Activated naive CD4-positive, alpha-beta T cell treated with anti-CD3 and anti-CD28 coated beads, Interleukin-2, amount 50 U/mL, for 16 hours (primary cell): Measurements from ENCODE around the gene CLCN2.

Source experiments
- DNase-seq: peaks from one replicate; pipeline ENCODE4 v3.0.0-alpha.2; 2020

CLCN2 gene

DNA sequence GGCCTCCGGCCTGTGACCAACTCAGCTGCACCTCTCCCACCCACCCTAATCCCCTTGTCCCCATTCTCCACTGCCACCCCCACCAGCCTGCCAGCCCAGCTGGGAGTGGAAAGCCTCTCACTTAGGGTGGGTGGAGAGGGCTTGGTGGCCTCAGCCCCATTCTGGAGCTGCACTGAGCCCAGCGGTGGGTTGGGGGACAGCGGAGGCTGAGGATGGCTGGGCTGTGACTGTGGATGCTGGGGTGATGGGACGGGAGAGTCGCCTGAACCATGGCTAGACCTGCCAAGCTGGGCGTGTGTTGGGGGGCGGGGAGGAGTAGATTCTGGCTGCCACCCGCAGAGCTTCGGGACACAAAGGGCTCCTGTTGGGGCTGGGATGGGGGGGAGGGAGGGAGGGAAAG, 1.8 kb downstream of the CLCN2 start:
- no peak for DNase-seq

DNA sequence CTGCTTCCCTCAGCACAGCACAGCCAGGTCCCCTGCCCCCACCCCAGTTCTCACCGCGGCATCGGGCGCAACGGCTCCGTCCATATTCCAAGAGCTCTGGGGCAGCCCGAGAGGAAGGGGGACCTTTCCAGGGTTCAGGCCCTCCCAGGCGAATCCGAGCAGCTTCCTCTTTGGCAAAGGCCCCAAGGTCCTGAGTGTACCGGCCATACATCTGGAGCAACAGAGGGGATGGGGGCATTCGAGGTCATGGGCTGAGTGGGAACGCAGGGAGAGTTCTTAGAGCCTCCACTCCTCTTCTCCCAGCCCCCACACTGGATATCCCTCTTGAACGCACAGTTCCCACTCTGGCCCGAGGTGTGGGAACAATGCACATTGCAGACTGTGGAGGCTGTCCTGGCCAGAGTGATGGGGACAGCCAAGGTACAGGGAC, 2.5 kb downstream of the CLCN2 start:
- DNase-seq, result no peak

DNA sequence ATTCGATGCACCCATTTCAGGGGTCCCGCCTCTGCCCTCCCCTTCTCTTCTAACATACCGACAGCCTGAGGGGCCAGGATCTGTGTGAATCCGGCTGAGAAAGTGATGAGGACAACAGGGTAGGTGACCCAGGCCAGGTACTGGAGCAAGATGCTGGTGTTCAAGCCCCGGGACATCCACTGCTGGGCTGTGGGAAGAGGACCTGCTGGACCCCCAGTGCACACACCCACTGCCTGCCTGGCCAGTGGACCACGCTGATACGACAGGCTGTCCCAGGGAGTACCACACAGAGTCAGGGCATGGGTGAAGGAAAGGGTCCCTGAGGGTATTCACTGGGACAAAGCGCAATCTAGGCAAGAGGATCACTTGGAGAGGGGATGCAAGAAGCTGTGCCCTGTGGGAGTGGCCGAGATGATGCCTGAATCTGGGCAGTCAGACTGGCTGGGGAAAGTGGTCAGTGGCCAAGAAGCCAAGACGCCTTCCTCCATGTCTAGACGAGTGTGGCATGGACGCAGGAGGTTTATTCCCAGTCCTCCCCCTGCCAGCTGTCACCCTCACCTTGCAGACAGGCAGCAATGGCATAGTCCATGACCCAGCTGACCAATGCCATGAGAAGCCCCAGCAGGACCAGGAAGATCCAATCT, 3.2 kb downstream of the CLCN2 start:
- DNase-seq, result no peak

DNA sequence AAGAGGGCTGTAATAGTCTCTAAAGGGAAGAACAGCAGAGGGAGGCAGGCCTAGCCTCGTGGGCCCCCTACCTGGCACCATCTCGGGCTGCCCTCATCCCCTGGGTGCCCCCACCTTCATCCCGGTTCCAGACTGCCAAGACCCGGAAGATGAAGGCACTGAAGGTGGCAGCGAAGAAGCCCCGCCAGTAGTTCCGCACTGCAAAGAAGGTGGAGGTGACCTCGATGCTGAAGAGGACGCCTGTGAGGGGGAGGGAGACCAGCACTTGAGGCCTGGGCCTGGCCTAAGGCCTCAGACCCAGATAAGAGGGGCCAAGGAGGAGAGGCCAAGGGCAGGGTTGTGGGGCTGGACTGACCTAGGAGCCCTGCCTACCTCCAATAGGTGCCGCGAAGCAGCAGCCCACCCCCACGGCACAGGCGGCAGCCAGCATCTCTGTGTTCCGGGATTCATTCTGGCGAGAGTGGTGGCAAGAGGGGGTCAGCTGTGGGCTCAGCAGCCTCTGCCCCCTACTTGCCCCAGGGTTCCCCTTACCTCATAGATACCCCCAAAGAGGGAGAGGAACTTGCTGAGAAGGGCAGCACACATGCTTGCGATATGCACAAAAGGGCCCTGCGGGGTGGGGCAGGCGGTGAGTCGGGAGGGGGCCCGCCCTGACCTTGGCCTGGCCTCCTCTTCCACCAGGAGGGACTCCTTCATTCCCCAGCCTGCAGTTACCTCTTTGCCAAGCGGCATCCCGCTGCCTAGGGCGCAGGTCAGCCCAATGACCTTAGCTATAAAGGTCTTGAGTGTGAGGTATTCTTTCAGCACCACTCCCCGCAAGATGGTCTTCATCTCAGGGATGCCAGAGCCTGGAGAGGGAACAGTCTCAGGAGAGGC, 3.9 kb downstream of the CLCN2 start:
- DNase-seq, result no peak

DNA sequence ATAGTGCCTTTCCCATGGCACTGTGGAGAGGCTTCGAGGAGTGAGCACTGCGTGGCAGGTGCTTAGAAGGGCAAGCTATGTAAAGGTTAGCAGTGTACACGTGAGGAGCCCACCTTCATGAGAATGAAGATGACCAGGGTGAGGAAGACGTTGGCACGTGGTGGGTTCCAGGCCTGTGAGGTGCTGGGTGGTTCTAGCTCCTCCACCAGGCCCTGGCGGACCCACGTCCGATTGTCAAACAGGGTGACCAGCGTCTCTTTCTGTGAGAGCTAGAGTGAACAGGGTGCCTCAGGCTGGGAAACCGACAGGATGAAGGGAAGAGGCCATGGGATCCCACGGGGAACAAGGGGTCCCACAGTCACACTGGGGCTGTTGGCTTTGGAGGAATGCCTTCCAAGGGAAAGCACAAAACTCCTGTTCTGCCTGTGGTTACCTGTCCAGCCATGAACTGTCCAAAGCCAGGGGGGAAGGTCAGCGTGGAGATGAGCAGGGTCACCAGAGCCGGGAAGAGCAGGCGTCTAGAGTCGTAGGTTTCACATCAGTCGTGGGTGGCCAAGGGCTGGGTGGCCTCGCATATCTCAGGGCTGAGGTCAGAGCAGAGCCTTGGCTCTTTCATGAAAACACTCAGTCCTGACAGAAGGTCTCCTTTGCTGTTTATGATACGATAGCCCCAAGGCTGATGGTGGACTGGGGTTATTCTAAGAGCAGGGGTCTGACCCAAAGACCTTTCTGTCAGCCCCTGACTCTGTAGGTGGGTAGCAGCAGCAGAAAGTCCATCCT, 6.0 kb downstream of the CLCN2 start:
- no peak for DNase-seq

DNA sequence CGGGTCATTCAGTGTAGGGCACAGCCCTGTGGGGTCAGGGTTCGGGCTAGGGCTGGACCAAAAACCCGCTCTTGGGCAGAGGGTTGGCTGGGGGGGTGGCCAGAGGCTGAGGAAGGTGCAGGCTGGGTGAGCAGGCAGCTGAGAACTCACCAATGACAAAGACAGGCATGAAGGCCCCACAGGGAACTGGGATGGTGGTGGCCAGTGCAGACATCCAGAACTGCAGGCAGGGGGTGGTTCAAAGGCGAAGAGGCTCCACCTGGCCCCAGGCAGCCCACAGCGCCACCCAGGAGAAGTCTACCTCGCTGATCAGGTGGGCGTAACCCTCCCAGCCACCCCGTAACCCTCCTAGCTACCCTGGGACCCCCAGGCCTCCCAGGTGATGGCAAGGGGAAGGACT, 6.7 kb downstream of the CLCN2 start:
- DNase-seq, result no peak

DNA sequence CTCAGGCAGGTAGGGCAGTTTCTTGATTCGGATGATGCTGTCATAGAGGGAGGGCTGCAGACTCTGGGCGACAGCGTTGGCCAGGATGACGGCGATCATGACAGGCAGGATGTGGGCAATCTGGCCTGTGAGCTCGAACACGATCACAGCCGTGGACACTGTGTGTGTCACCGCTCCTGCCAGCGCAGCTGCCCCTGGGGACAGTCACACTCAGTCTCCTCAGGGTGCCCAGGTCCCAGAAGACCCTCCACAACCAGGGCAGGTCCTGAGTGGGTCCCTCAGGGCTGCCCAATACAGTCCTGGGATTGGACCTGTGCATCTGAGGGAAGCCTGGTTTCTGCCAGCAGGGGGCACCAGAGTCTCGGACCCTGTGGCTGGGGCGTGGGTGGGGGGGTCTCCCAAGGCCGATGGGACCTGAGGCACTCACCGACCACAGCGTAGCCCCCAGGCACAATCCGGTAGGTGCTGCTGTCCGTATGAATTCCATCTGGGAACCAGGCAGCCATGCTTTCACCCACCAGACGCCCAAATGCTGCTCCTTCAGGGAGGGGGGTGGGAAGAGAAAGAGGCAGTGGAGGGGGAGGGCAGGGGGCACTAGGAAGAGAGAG, 7.2 kb downstream of the CLCN2 start:
- peak; percentile 70 for DNase-seq

DNA sequence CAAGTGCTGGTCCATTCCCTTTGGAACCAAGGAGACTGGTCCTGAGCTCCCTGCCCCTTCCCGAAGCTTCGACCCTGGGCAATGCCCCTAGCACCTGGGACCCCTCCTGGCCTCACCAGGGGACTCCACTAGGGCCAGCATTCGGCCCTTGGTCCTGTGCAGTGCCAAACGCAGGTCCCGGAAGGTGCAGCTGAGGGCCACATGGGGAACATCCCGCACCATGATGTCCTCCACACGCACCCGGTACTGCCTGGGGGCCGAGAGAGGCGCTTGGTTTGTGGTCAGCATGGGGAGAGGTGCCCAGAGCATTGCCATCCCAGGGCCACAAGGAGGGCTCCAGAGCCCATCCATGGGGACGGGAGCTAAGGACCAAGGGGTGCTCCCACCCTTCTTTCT, 7.9 kb downstream of the CLCN2 start:
- DNase-seq, result no peak

DNA sequence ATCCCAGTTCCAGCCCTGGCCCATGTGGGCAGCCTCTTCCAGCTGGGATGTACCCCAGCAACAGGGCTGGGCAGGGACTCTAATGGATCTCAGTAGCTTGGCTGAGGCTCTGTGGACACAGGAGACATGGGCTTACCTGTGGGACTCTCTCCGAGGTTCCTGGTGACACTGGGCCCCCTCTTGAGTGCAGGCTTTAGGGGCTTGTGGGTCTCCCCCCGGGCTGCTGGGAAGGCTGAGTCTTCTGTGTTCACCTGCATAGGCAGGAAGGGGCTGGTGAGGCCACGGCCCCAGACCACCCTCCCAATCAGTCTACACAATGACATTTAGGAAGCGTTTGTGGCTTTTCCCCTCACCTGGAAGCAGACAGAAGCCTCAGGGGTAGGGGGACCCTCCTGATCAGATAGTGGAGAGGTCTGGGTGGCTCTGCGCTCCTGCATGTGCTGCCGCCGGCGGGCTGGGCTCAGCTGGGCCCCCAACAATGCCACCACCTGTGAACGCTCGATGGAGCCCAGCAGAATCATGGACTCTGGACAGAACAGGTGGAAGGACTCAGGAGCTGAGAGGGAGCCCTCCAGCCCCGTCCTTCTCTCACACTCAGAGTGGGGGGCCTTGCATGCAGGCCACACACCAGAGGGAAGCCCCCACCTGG, 8.4 kb downstream of the CLCN2 start:
- no peak for DNase-seq

DNA sequence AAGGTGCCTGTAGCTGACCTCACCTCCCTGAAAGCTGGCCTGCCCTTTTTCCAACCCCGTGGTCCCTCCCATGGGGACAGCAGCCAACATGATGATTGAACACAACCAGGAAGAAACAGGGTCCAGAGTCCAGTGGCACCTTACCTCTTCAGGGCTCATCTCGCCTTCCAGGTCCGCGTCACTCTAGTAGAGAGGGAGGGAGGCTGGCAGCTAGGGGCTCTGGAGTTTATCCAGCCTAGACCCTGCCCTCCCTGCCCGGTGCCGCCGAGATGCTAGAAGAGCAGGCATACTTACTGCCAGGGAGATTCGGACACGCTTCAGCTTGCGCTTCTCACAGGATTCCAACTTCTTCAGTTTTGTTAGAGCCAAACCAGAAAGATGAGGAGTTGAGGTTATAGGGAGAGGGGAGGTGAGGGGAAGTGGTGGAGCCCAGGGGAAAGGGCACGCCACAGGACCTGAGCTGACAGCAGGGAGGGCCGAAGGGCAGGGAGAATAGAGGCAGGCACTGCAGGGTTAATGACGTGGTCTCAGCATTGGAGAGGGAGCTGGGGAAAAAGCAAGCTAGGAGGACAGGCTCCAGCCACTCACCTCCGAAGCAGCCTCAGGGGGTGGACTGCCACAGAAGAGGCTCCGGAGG, 9.1 kb downstream of the CLCN2 start:
- no peak for DNase-seq

DNA sequence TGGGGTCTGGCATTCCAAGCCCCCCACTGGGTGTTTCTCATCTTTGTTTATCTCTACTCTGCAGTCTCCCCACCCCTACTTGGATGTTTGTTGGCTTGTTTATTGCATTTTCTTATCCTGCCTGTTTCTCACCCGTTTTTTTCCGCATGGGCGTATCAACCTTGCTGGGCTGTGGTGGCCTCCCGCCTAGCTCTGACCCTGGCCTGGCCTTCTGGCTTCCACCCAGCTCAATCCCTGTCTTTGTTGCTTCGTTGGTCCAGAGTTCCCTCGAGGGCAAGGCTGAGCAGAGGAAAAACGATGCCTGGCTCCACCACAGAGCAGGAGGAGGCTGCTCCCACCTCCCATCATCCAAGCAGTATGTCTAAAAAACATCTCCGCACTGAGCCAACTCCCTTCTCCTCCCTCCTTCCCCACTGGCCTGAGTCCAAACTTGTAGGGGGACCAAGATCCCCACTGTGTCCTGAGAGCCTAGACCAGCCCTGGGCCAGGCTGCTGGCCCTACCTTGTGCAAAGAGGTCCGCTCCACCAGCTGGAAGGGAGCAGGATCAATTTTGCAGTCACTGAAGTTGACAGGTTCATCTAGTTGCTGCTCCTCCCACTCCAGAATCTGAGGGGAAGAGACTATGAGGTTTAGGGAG, 9.8 kb downstream of the CLCN2 start:
- no peak for DNase-seq

DNA sequence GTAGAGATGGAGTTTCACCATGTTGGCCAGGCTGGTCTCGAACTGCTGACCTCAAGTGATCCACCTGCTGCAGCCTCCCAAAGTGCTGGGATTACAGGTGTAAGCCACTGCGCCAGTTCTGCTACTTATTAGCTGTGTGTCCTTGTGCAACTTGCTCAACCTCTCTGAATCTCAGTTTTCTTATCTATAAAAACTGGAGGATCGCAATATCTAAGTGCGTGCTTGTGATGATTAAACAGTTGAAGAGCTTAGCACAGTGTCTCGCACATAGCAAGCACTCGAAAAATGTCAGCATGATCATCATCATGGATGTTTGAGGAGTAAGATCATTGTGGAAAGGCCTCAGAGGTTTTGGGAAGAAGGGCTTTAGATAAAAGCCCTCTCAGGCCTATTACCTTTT, 10.8 kb downstream of the CLCN2 start:
- no peak for DNase-seq

DNA sequence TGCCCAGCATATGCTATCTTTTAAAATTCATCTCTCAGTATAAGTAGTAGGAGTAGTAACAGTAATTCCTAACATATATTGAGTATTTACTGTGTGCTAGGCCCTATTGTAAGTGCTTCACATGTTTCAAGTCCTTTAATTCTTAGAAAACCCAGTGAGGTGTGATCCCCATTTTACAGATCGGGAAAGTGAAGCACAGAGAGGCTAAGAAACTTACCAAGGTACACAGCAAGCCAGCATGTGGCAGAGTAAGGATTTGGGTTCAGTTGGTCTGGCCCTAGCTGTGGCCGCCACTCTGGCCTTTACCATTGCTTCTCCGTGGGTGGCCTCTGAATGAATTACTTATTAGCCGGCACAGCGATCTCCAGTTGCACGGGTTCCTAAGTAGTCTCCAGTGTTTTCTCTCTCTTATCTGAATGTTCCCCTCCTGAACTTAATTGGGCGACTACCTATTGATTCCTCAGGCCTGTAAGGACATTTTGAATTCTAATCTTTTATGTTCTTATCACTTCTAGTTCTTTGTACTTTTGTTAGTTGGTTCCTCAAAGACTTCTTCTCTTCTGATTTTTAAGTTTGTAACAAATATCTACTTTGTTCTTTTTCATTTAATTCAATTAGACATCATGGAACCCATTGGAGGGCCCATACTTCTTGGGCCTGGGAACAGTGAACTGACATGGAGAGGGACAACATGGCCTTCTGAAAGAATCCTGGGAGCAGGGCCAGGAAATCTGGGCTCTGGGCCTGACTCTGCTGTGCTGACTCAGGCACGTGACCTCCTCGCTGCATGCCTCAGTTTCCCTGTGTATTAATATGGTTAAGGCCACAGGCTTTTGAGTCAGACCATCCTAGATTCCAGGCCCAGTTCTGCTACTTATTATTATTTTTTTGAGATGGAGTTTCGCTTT, 11.6 kb downstream of the CLCN2 start:
- no peak for DNase-seq

DNA sequence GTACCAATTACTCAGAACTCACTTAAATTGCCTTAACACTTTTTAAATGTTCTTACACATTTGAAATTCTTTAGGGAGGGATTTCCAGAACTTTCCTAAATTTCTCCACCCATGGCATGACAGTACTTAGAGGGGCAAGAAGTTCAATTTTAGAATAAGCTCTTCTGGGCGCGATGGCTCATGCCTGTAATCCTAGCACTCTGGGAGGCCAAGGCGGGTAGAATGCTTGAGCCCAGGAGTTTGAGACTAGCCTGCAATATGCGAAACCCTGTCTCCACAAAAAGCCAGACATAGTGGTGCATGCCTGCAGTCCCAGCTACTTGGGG, 13.4 kb downstream of the CLCN2 start:
- no peak for DNase-seq

DNA sequence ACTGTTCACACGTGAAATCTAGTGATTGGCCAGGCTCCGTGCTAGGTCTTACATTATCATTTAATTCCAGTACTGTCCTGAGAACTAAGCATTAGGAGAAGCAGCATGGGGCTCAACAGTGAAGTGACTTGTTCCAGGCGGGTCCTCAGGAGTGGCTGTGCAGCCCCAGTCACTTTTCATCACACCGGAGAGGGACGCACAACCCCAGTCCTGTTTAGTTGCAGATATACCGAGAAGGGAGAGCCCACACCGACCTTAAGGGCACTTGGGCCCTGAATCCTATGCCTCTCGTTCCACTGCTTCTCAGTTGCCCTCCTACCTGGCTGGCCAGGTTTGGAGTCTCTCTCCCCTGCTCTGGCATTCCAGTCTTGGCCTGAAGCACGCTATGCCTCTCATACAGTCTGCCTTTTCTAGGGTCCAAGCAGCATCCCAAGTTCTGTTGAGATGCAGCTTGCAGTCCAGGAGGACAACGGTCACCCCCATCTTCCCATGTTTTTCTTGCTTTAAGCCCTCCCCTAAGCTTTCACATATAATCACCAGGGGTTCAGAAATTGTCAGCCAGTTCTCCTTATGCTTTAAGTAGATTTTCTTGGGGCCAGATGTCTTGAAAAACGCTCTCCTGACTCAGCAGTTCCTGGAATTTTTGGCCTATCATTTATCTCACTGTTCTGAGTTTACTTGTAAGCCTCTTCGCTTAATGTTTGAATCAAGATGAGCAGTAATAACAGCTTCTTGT, 13.9 kb downstream of the CLCN2 start:
- no peak for DNase-seq

DNA sequence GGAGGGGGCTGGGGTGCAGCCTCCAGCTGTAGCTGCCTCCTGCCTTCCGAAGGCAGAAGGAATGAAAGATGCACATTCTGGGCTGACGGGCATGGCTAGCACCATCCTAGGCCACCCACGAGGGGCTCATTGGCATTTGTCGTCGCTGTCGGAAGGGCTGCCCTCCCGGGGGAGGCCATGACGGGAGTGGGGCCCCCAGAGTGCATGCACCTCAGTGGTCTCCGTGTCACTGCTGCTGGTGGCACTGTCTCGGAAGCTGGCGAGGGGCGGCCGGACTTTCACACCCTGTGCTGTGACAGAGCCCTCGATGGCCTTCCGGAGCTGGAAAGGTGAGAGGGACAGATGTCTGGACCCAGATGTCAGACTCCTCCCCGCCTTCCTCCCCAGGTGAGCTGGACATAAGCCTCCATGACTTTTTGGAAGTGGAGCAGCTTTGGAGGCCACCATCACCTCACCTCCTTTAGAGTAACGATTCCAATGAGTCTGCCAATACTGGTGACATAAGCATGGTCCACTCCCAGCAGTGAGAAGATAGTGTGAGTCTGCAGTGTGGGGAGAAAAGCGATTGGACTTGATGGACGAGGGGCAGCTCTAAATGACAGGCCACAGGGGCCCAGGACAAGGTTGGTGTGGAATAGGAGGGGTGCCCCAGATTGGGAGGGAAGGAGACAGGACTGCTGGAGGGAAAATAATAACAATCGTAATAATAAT, 14.8 kb downstream of the CLCN2 start:
- DNase-seq, result no peak

DNA sequence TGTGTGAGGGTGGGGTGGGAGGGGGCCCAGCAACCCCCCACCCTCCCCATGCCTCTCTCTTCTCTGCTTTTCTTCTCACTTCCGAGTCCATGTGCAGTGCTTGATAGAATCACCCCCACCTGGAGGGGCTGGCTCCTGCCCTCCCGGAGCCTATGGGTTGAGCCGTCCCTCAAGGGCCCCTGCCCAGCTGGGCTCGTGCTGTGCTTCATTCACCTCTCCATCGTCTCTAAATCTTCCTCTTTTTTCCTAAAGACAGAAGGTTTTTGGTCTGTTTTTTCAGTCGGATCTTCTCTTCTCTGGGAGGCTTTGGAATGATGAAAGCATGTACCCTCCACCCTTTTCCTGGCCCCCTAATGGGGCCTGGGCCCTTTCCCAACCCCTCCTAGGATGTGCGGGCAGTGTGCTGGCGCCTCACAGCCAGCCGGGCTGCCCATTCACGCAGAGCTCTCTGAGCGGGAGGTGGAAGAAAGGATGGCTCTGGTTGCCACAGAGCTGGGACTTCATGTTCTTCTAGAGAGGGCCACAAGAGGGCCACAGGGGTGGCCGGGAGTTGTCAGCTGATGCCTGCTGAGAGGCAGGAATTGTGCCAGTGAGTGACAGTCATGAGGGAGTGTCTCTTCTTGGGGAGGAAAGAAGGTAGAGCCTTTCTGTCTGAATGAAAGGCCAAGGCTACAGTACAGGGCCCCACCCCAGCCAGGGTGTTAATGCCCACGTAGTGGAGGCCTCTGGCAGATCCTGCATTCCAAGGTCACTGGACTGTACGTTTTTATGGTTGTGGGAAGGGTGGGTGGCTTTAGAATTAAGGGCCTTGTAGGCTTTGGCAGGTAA, 15.9 kb downstream of the CLCN2 start:
- no peak for DNase-seq

DNA sequence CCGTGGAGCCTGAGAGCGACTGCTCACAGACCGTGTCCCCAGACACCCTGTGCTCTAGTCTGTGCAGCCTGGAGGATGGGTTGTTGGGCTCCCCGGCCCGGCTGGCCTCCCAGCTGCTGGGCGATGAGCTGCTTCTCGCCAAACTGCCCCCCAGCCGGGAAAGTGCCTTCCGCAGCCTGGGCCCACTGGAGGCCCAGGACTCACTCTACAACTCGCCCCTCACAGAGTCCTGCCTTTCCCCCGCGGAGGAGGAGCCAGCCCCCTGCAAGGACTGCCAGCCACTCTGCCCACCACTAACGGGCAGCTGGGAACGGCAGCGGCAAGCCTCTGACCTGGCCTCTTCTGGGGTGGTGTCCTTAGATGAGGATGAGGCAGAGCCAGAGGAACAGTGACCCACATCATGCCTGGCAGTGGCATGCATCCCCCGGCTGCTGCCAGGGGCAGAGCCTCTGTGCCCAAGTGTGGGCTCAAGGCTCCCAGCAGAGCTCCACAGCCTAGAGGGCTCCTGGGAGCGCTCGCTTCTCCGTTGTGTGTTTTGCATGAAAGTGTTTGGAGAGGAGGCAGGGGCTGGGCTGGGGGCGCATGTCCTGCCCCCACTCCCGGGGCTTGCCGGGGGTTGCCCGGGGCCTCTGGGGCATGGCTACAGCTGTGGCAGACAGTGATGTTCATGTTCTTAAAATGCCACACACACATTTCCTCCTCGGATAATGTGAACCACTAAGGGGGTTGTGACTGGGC, 16.7 kb downstream of the CLCN2 start:
- DNase-seq, result no peak
